Measurements from ENCODE around the gene DCST1.

DNA sequence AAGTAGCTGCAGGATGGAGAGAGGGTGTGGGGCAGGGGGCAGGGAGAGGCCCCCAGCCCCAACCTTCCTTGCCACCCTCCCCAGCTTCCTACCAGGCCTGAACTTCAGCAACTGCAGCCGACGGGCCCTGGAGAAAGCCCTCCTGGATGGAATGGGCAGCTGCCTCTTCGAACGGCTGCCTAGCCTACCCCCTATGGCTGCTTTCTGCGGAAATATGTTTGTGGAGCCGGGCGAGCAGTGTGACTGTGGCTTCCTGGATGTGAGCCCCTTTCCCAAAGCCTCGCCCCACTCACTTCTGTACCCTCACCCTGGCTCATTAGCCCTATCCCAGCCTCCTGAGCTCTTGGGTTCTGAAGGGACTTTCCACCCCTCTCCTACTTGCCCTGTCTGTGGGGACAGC is 23.5 kb downstream of the DCST1 start:
- TF ChIP-seq POLR2A (IDR thresholded peaks at IDR 0.05; ENCODE audit: low read depth, low read length) (no peak), POLR2AphosphoS5 (IDR thresholded peaks at IDR 0.05; ENCODE audit: low read depth, low read length) (no peak)

All from GM12891 (cell line).